Adrenal gland (tissue), 5 donors: Measurements from ENCODE around the gene CDH7.

ENCODE experiments used
- CTCF ChIP-seq, 6 experiments: fragments of 450-650 bp in 4 of 6; fragments of 200-600 bp in 2 of 6; sonication (generic) in 1 of 6; IDR thresholded peaks; 1 replicate in 5 of 6; 2 replicates in 1 of 6; pipeline versions ENCODE4 v1.5.1 to v1.8.0; 2016 to 2021; ENCODE audit warnings: antibody characterized with exemption in 6 of 6, mild to moderate bottlenecking in 2 of 6, moderate library complexity in 1 of 6
- POLR2A ChIP-seq, 2 donors: fragments of 450-650 bp; IDR thresholded peaks; one replicate each; pipeline ENCODE4 v1.6.1; 2017; ENCODE audit warnings: antibody characterized with exemption in 2 of 2, mild to moderate bottlenecking in 2 of 2, moderate library complexity in 1 of 2
- donor health status: DM: no; HTN: no; CAD: no.

GRCh38 chr18:65721619-65722018 is 29.2 kb upstream of the CDH7 start:
- TF ChIP-seq CTCF (IDR thresholded peaks at IDR 0.05), result no peak
- no peak for TF ChIP-seq POLR2A (IDR thresholded peaks at IDR 0.05)
